CD4-positive, alpha-beta T cell treated with Interleukin-15 for 1 hour (primary cell): ENCODE measurements around the gene LHPP.
A peak's percentile ranks its signal among the peaks of the same experiment; 100 is the strongest.
"Not testable (repeated sequence)": the region's sequence is repeated elsewhere in the genome, so short reads cannot be mapped to it uniquely, and the experiment has no call there.

ENCODE experiments used
- DNase-seq: peaks from one replicate; pipeline ENCODE4 v3.0.0-alpha.2; 2020

The LHPP gene

DNA sequence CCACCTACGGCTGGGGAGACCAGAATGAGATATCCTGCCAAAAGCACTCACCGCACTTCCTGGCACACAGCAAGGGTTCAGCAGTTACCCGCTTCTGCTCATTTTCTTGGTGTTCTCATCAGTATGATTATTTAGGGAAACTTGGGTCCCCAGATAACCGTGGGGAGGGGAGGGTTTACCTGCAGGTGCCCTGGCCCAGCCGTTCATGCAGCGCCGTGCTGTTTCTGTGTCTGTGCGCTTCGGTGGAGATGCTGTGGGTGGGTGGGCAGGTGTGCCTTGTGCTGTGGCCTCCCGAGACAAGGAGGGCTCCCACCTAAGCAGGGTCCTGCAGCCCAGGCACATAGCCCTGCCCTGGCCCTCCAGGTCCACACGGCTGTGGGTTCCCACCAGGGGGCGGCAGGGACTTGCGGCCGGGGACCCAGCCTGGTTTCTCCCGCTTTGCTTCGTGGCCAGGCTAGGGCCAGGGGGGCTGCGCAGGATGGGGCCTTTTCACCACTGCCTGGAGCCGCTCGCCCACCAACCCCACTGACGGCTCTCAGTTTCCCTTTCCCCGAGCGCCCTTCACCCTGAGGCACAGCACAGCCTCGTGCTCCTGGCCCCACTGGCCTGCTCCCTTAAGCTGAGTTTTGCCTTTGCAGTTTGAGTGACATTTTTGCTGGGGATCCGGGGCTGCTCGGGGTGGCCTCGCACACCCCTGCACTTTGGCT, 78.5 kb downstream of the LHPP start:
- DNase-seq = peak; percentile 74

DNA sequence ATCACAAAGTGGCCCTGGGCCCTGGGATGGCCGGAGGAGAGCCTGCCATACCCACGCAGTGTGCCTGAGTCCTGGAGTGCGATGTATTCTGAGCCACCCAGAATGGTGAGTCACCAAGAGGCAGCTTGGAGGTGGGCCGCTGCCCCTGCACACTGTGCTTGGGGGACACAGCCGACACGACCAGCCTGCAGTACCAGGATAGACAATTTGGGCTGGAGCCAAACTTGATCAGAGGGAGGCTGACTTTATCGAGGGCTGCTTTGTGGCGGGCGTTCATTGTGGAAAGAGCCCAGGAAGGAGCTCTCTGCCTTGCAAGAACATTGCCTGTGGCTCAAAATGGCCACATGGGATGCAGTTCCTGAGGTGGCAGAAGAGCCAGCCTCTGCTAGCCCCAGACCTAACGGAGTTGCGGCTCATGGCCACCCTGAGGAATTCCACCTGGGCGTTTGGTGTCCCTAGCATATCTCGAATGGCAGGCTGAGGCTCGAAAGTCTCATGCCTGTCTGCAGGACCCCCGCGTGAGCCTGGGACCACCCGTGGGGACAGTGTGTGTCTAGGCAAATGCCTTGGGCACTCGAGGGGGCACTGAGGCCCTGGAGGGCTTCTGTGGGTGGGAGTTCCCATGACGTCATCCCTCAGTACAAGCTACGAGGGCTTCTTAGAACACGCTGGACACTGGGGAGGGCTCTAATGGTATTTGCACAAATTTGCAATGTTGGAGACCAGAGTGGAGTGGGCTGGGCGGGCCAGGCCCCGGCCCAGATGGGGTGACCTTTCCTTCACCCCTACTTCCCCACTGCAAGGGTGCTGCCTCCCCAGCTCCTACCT, 79.7 kb downstream of the LHPP start:
- no peak for DNase-seq

GRCh38 chr10:124542336-124542735, 80.7 kb downstream of the LHPP start:
- DNase-seq = no peak

GRCh38 chr10:124543146-124543545, 81.5 kb downstream of the LHPP start:
- no peak for DNase-seq

DNA sequence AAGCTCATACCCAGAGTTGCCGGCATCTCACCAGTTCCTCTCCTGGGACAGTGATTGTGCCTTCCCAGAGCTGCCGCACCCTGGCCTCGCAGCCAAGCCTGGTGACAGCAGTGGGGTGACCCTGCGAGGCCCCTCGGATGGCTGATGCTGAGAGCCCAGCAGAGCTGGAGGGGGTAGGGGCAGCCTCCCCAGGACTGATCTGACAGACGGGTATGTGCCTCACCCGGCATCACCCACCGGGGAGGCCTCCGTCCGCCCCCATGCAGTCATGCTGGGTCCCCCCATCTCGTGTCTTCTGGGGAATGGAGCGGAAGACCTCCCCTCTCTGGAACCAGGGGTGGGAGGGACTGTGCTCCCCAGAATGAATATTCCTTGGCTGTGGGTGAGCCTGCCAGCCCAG, 82.3 kb downstream of the LHPP start:
- DNase-seq = no peak

- DNase-seq = no peak
These were observed 83.1 kb downstream of the LHPP start for GRCh38 chr10:124544711-124545110.

GRCh38 chr10:124545351-124546054, 83.9 kb downstream of the LHPP start:
- DNase-seq = no peak

DNA sequence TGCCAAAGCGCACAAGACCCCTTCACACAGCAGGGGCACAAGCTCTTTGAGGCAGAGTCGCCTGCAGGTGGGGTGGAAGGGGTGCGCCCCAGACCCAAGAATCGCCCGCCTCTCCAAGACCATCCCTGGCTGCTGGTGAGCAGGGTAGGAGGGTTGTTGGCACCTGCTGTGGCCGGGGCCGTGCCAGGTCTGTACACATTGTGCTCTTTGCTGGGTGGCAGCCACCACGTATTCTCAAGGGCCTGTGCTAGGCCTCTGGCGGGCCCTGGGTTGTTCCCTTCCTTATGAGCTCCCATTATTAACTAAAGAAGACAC, 84.4 kb downstream of the LHPP start:
- no peak for DNase-seq

- DNase-seq = no peak
These were observed 85.5 kb downstream of the LHPP start for GRCh38 chr10:124546957-124547646.

DNA sequence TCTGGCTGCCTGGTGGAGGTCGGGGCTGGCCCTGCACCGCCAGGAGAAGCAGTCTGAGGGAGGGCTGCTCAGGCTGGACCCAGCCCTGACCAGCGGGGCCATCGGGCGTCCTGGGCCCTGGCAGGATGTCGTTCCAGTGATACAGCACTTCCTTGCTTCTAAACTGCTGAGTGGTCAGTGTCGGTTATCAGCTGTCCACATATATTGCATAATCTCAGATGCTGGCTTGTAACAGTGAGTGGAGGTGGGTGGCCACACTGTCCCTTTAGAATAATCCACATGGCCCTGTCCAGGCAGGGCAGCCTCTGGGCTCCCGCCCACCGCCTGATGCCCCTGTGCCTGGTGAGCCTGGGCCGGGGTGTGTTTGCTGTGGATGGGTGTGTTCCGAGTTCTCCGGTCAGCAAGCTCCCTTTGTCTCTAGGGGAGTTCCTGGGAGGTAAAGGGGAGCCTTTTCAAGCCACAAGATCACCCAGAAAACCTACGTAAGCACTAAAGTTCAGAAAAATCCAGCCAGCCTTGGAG, 86.1 kb downstream of the LHPP start:
- DNase-seq = no peak

DNA sequence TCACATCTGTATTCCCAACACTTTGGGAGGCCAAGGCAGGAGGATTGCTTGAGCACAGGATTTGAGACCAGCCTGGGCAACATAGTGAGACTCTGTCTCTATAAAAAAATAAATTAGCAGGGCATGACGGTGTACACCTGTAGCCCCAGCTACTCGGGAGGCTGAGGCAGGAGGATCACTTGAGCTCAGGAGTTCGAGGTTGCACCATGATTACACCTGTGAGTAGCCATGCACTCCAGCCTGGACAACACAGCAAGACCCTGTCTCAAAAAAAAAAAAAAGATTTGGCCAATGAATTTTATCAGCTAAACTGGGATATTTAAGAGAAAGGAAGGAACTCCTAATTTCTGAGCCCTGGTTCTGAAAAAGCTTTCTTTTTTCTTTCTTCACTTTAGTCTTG, 87.5 kb downstream of the LHPP start:
- DNase-seq = not testable (repeated sequence)

DNA sequence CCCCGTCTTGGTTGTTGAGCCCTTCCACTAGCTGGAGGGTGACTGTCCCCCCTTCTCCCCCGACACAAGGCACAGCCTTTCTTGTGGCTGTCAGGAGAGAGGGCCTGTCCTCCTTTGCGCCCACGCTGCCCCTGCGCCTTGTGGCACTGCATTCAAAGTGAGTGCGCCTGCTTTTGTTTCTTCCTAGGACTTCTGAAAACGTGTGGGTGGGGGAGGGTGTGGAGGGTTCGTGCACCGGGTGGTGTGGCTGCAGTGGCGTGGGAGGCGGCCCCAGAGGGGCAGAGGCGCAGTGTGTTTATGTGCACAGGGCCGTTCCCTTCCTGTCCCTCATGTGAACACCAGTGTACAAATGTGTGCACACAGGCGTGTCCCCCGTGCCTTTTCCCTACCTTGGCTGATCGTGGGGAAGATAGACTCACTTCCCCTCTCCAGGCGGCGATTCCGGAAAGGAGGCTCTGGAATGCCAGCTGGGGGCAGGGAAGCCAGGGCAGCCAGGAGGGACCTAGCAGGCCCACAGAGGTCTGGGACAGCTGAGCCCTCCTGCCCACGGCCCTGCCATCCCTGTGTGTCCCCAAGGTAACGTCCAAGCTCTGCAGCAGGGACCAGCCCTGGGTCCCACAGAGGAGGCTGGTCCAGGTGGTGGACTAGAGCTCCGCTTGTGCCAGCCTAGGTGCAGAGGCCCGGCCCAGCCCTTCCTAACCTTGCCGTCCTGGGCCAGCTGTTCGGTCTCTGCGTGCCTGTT, 88.8 kb downstream of the LHPP start:
- DNase-seq = no peak

DNA sequence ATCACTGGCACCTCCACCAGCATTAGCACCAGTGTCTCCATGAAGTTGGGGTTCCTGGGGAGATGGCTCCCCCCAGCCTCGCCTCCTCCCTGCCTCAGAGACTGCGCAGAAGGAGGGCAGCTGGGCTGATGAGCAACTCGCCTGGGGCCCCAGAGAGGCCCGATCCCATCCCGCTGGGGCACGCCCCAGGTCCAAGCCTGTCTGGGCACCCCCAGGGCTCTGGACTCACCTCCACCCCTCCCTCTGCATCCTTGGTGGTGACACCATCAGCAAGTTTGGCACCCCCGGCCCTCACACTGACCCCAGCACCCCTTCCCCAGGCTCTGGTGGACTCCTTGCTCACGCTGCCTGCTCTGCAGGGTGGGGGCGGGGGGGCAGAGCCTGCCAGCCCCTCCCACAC, 89.5 kb downstream of the LHPP start:
- DNase-seq = no peak

DNA sequence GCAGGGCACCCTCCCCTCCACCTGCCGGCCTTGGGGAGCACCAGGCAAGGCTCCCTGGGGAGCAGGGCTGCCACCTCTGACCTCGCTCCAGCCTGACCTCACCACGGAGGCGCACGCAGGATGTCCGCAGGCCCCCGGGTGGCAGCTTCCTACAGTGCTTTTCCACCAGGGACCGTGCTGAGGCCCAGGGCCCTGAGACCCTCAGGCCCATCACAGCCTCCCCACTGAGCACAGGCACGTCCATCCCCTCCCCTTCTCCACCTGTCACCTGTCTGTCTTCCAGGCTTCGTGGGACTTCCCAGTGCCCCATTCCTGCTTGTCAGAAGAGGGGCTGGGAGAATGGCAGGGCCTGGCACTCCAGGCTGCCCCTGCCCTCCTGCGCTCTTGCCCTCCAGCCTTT, 90.1 kb downstream of the LHPP start:
- DNase-seq = no peak

GRCh38 chr10:124552691-124553276, 91.2 kb downstream of the LHPP start:
- no peak for DNase-seq

DNA sequence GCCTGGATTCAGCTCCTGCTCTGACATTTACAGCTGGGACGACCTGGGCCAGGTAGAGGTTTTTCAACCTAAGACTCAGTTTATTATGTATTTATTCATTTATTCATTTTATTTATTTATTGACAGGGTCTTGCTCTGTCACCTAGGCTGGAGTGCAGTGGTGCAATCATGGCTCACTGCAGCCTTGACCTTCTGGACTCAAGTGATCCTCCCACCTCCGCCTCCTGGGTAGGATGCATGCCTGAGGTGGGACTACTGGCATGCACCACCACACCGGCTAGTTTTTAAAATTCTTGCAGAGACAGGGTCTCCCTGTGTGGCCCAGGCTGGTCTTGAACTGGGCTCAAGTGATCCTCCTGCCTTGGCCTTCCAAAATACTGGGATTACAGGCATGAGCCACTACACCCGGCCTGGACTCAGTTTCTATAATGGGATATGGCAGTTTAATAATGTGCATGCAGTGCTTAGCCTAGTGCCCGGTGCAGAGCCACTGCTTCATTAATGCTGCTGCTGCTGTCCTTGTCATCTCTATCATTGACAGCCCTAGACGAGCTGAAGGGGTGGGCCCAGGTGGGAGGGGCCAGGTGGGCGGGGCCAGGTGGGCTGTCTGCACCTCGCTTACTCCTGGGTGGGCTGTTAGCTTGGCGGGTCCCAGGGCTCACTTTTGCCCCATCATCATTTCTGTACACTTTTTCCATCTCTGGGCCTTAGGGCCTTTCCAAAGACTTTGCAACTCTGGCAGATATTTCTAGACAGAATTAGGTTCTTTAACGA, 92.6 kb downstream of the LHPP start:
- DNase-seq = no peak

DNA sequence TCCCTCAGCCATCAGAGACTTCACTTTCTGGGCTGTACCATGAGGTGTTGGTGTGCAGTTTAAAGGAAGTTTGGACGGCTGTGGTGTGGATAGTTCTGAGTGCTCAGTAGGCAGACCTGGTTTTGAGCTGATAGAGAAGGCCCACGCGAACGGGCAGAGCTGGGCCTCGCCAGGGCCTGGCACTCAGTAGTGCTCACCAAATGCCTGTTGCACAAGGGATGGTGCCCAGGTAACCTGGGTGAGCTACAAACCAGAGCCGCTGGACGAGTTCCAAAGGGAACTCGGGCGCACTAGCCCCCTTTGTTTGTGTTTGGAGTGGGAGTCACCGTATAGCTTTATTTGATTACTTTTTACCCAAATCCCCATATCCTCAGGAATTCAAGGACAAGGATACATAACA, 95.5 kb downstream of the LHPP start:
- no peak for DNase-seq

DNA sequence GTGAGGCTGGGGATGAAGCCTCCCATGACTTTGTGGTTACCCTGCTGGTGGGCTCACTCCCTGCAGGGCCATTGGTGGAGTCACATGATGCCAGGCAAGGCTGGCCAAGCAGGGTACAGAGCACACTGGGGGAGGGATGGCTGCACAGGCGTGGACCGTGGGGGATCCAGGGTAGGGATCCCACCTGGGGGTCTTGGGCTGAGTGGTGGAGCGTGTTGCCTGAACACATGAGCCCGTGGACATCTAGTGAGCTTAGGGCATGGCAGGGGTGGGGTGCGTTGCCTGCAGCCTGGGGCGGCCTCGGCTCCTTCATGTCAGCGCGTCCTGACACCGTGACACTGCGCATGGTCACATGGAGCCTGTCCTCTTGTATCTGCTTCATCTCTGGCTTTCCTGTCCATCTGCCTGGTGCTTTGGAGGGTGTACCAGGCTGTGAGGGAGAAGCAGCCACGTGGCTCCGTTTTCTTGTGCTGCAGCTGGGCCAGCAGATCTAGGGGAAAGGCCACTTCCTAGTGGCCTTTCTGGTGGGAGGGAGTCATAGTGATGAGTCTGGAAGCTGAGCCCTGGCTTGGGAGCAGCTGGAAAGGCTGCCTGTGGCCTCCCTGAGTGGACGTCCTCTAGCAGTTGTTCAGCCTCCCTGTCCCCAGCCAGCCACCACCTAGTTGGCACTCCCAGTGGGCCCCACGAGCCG, 96.2 kb downstream of the LHPP start:
- DNase-seq = peak; percentile 10

DNA sequence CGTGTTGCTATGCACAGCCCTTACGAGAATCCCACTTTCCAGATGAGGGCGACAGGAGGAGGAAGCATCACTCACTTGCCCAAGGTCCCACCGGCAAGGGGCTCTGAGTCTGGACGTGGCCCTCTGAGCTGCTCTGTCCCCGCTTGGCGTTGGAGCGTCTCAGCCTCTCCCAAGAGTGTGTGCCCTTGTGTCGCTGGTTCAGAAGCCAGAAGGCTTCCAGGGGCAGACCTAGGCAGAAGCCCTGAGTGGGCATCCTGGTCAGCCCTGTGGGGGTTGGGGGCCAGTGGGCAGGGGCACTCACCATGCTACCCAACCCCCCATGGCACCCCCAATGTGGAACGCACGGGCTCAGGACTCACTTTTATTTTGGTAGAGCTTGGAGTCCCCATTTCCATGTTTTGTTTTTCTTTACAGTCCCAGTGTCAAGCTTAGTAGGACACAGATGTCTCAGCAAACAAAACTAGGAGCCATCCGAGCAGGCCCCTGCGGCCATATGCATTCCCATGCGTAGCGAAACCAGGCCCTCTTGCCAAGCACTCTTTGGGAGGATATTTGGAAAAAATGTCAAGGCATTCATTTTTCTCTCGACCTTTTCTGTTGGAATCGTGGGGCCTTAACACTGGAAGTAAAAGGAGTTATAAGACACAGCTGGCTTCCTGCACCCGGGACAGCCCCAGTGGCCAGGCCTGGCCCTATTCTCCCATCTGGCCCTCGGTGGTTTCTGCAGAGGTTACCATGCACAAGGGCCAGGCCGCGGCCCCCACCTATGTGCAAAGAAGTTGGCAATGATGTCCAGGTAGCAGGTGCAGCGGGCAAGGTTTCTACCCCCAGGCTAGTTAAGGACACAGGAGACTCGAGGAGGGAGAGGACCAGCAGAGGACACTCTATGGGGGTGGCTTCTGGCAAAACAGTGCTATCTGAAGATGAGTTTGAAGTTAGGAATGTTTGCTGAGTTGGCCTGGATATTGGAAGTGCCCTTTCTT, 97.0 kb downstream of the LHPP start:
- peak; percentile 16 for DNase-seq
